Aorta (tissue), 5 donors: Measurements from ENCODE around the gene AXIN1. TPM values are rescaled to one million over a fixed set of nuclear protein-coding genes. Genes with fewer than 3 reads are reported as not detected.

ENCODE experiments used
- ATAC-seq: fragments of 200-7000 bp; cut with Tn5 transposase; one replicate; pipeline ENCODE4 v1.9.1; 2022; ENCODE audit warnings: moderate library complexity; ENCODE audit not compliant: low FRiP score
- DNase-seq, 2 donors: peaks; one replicate each; pipeline ENCODE4 v3.0.0-alpha.2; 2020
- H3K27ac ChIP-seq, 2 donors: one replicate each; pipeline ENCODE4 v1.5.1; 2013; ENCODE audit warnings: low read length in 2 of 2, mild to moderate bottlenecking in 2 of 2, moderate library complexity in 2 of 2, control low read depth in 1 of 2, inconsistent platforms in 1 of 2, low read depth in 1 of 2
- H3K27me3 ChIP-seq, 2 donors: one replicate each; pipeline ENCODE4 v1.6.1; 2013; ENCODE audit warnings: control low read depth in 1 of 2, low read length in 1 of 2, mild to moderate bottlenecking in 1 of 2, moderate library complexity in 1 of 2; ENCODE audit not compliant: insufficient read depth in 2 of 2, control insufficient read depth in 1 of 2
- H3K36me3 ChIP-seq, 2 donors: one replicate each; pipeline ENCODE4 v1.6.1; 2013; ENCODE audit warnings: control low read depth in 1 of 2, low read length in 1 of 2, mild to moderate bottlenecking in 1 of 2; ENCODE audit not compliant: insufficient read depth in 2 of 2, control insufficient read depth in 1 of 2
- H3K4me1 ChIP-seq, 2 donors: one replicate each; pipeline ENCODE4 v1.6.1; 2013; ENCODE audit warnings: low read length in 2 of 2, control low read depth in 1 of 2, mild to moderate bottlenecking in 1 of 2, moderate library complexity in 1 of 2; ENCODE audit not compliant: insufficient read depth in 2 of 2, control insufficient read depth in 1 of 2
- H3K4me3 ChIP-seq, 2 donors: one replicate each; pipeline ENCODE4 v1.5.1; 2013; ENCODE audit warnings: low read length in 2 of 2, control low read depth in 1 of 2, mild to moderate bottlenecking in 1 of 2
- H3K9me3 ChIP-seq: one replicate; pipeline ENCODE4 v1.6.1; 2013; ENCODE audit warnings: mild to moderate bottlenecking, low read length; ENCODE audit not compliant: control insufficient read depth
- WGBS, 2 donors: extraction: QIAGEN DNeasy Blood & Tissue Kit; methylation state at CpG; one replicate each; pipeline ENCODE4 v1.1.7; 2013; 5-methylcytosine and 5-hydroxymethylcytosine counted together
- intact Hi-C, 2 donors: fragments of 100-400 bp; cut with DNase I; formaldehyde crosslinking; loops; one replicate each; pipeline versions ENCODE4 v1.14.2 to v1.15.0; 2022
- polyA plus RNA-seq, 2 donors: library from polyadenylated mRNA; stranded (reverse); fragments of 200-250 nt; gene quantifications; one replicate each; pipeline ENCODE4 v1.2.3, GENCODE V29; 2013
- total RNA-seq, 2 donors: library from RNA; stranded (reverse); fragmentation: NEBNext Ultra II Directional; extraction: Animal tissue kit (Norgen Biotek cat#: 25700); gene quantifications; one replicate each; pipeline ENCODE4 v1.2.1, GENCODE V29; 2021
- donor health status: healthy with polysubstance abuse.
- donor health status: Bipolar disorder and iron deficiency.
- donor health status: DM: no; HTN: no; CAD: no.
- donor health status: DM: no; HTN: no; CAD: no.
- donor health status: DM: yes; HTN: yes; CAD: no.

The AXIN1 gene
- total and polyA plus RNA-seq, 4 donors = 9.1 to 19.8 (median 15.6) TPM

GRCh38 chr16:311725-312124 is 40.8 kb downstream of the AXIN1 start:
- H3K27me3 ChIP-seq = no peaks in the 10 kb centered on the region
- H3K27ac ChIP-seq = no peak overlapping the region
- intact Hi-C loops = no loop called here
- H3K4me3 ChIP-seq = no peak overlapping the region
- H3K36me3 ChIP-seq = no peaks in the 10 kb centered on the region
- no peaks in the 10 kb centered on the region for H3K4me1 ChIP-seq
- DNase-seq (no peak), ATAC-seq (no peak)
- 97% methylated on average over 15 of the region's 15 CpGs for WGBS, 2 donors
- no peaks in the 10 kb centered on the region for H3K9me3 ChIP-seq

GRCh38 chr16:309476-309875 is 43.0 kb downstream of the AXIN1 start:
- Histone ChIP-seq H3K4me3 (no peak overlapping the region), H3K27ac (no peak overlapping the region), H3K9me3 (no peaks in the 10 kb centered on the region), H3K4me1 (no peaks in the 10 kb centered on the region), H3K36me3 (no peaks in the 10 kb centered on the region), H3K27me3 (no peaks in the 10 kb centered on the region)
- no peak for ATAC-seq
- no peak for DNase-seq
- 86 to 87% methylated on average over 7 of the region's 7 CpGs for WGBS, 2 donors
- intact Hi-C loops = no loop called here

- Histone ChIP-seq H3K36me3 (peaks cover 0 to 2% of the 10 kb centered on the region in 2 donors), H3K27ac (no peak overlapping the region), H3K4me1 (no peaks in the 10 kb centered on the region), H3K4me3 (no peak overlapping the region), H3K27me3 (no peaks in the 10 kb centered on the region), H3K9me3 (no peaks in the 10 kb centered on the region)
- 88 to 89% methylated on average over 20 to 21 of the region's 21 CpGs for WGBS, 2 donors
- DNase-seq (no peak), ATAC-seq (no peak)
- intact Hi-C loops = no loop called here
Observed at GRCh38 chr16:307691-308312, 44.7 kb downstream of the AXIN1 start.

DNA sequence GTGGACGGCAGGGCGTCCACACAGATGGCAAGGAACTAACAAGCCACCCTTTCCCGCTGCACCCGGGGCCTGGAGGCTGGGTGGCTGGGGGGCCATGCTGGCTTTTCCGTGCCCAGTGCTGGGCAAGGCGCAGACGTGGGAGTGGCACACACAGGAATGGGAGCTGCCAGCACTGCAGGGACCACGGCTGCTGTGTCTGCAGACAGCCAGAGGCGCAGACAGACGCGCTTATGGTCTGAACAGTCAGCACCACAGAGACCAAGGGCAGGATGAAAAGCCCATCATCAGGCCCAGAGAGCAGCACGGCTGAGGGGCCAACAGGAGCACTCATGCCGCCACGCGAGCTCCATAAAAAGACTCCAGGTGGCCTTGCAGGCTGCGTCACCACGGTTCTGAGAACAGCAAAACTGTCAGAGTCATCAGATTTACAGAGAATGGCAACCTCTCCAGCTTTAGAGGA is 45.6 kb downstream of the AXIN1 start:
- no peak overlapping the region for H3K4me3 ChIP-seq
- ATAC-seq (no peak), DNase-seq (no peak)
- H3K4me1 ChIP-seq = no peaks in the 10 kb centered on the region
- H3K36me3 ChIP-seq = peaks cover 0 to 2% of the 10 kb centered on the region in 2 donors
- no peaks in the 10 kb centered on the region for H3K9me3 ChIP-seq
- H3K27ac ChIP-seq = no peak overlapping the region
- intact Hi-C loops = no loop called here
- 86% methylated on average over 17 of the region's 17 CpGs for WGBS, 2 donors
- H3K27me3 ChIP-seq = no peaks in the 10 kb centered on the region

DNA sequence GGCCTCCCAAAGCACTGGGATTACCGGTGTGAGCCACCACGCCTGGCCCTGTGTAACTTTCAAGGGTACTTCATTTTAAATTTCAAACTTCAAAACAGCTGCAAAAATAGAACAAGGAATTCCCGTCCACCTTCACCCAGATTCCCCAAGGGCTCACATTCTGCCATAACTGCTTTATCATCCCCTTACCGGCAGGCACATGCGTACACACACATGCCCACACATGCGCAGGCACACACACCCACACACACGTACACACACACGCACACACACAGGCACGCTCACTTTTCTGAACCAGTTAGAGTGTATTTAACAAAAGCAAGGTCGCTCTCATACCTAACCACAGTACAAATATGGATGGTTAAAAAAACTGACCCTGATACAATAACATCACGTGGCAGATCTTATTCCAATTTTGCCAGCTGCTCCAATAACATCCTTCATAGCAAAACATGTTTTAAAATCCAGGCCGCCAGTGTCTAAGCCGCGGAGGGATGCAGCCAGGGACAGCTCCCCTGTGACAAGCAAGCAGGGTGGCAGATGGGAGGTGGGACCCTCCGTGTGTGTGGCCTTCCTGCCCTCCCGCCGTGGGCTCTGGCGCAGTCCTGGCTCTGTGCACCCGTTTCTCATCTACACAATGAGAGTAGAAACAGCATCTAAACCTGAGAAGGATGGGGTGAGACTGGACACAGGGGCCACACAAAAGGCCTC is 46.5 kb downstream of the AXIN1 start:
- Histone ChIP-seq H3K36me3 (peaks cover 0 to 2% of the 10 kb centered on the region in 2 donors), H3K4me1 (no peaks in the 10 kb centered on the region), H3K9me3 (no peaks in the 10 kb centered on the region), H3K4me3 (no peak overlapping the region), H3K27me3 (no peaks in the 10 kb centered on the region), H3K27ac (no peak overlapping the region)
- DNase-seq = no peak
- intact Hi-C loops = no loop called here
- 85 to 89% methylated on average over 19 of the region's 19 CpGs for WGBS, 2 donors
- no peak for ATAC-seq

DNA sequence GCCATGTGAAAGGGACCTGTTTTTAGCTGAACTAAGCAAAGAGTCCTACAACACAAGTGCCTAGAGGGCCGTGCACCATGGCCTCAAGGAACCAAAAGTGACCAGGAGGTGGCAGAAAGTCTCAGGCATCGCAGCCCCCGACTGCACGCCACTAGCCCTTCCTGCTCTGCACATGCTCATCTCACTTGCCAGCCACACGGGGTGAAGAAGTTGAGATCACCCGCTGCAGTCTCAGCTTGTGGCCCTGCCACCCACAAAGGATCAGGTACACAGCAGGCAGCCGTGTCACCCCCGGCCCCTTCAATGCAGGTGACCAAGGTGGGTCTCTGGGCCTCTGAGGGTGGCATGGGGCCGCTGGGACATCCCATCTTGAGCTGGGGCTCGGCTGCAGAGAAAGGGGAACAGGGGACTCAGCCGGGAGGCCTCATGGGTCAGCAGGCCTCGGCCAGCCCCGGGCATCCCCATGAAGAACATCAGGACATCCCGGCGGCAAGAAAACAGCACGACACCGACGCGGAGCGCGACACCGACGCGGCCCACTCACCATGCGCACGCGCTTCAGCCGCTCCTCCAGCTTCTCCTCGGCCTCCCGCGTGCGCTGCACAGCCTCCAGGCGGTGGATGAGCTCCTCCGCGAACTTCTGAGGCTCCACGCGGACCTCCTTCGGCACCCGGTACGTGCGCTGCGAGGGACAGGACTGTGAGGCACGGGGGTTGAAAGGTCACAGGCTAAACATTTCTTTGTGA is 48.6 kb downstream of the AXIN1 start:
- no peak for ATAC-seq
- no peaks in the 10 kb centered on the region for H3K9me3 ChIP-seq
- H3K4me3 ChIP-seq = no peak overlapping the region
- 84 to 88% methylated on average over 43 of the region's 43 CpGs for WGBS, 2 donors
- no peaks in the 10 kb centered on the region for H3K27me3 ChIP-seq
- no peak for DNase-seq
- no peak overlapping the region for H3K27ac ChIP-seq
- no peaks in the 10 kb centered on the region for H3K4me1 ChIP-seq
- intact Hi-C loops = no loop called here
- peaks cover 0 to 2% of the 10 kb centered on the region in 2 donors for H3K36me3 ChIP-seq

GRCh38 chr16:301950-302349 is 50.6 kb downstream of the AXIN1 start:
- Histone ChIP-seq H3K9me3 (no peaks in the 10 kb centered on the region), H3K27ac (no peak overlapping the region), H3K4me1 (no peaks in the 10 kb centered on the region), H3K36me3 (peaks cover 0 to 2% of the 10 kb centered on the region in 2 donors), H3K27me3 (no peaks in the 10 kb centered on the region), H3K4me3 (no peak overlapping the region)
- intact Hi-C loops = no loop called here
- DNase-seq = no peak
- ATAC-seq = no peak
- 95 to 96% methylated on average over 13 of the region's 13 CpGs for WGBS, 2 donors

DNA sequence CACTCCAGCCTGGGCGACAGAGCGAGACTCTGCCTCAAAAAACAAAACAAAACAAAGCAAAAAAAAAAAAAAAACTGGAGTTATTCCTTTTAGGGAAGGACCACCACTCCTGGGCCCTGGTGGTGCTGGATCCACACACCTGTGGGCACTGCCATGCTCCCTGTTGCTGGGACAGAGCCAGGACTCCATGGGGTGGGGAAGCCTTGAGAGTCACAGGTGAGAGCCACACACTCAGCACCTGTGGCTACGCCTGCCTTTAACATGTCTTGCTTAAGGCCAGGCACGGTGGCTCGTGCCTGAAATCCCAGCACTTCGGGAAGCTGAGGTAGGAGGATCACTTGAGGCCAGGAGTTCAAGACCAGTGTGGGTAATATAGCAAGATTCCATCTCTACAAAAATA is 51.3 kb downstream of the AXIN1 start:
- Histone ChIP-seq H3K27me3 (no peaks in the 10 kb centered on the region), H3K4me1 (no peaks in the 10 kb centered on the region), H3K4me3 (no peak overlapping the region), H3K9me3 (no peaks in the 10 kb centered on the region), H3K36me3 (peaks cover 0 to 2% of the 10 kb centered on the region in 2 donors), H3K27ac (no peak overlapping the region)
- no peak for DNase-seq
- 94 to 95% methylated on average over 4 to 6 of the region's 6 CpGs for WGBS, 2 donors
- ATAC-seq = no peak
- intact Hi-C loops = no loop called here
